Measurements from ENCODE around the gene SKI. TPM values are rescaled to one million over a fixed set of nuclear protein-coding genes. Genes with fewer than 3 reads are reported as not detected.

The SKI gene
- total RNA-seq, 1 donor: 25.3 TPM

GRCh38 chr1:2228694-2229036 is 546 bp downstream of the SKI start:
- DNase-seq (ENCODE audit: low read depth in 2 of 3, low spot score in 2 of 3): no peak

- DNase-seq (ENCODE audit: low read depth in 2 of 3, low spot score in 2 of 3): peak in 2 of 3 donors; percentile 58 to 70
These were observed 1.1 kb downstream of the SKI start for GRCh38 chr1:2229037-2229864.

- no peak for DNase-seq (ENCODE audit: low read depth in 2 of 3, low spot score in 2 of 3)
These were observed 2.0 kb downstream of the SKI start for GRCh38 chr1:2229911-2230731.

- DNase-seq (ENCODE audit: low read depth in 2 of 3, low spot score in 2 of 3): no peak
These were observed 2.8 kb downstream of the SKI start for GRCh38 chr1:2230781-2231531.

GRCh38 chr1:2231532-2232254 is 3.6 kb downstream of the SKI start:
- DNase-seq (ENCODE audit: low read depth in 2 of 3, low spot score in 2 of 3): no peak

- no peak for DNase-seq (ENCODE audit: low read depth in 2 of 3, low spot score in 2 of 3)
These were observed 4.3 kb downstream of the SKI start for GRCh38 chr1:2232255-2232915.

GRCh38 chr1:2232916-2233438 is 4.9 kb downstream of the SKI start:
- no peak for DNase-seq (ENCODE audit: low read depth in 2 of 3, low spot score in 2 of 3)

- no peak for DNase-seq (ENCODE audit: low read depth in 2 of 3, low spot score in 2 of 3)
These were observed 5.3 kb downstream of the SKI start for GRCh38 chr1:2233468-2233867.

- DNase-seq (ENCODE audit: low read depth in 2 of 3, low spot score in 2 of 3): peak in 2 of 3 donors; percentile 68 to 76
These were observed 6.1 kb downstream of the SKI start for GRCh38 chr1:2233997-2234761.

- no peak for DNase-seq (ENCODE audit: low read depth in 2 of 3, low spot score in 2 of 3)
These were observed 6.6 kb downstream of the SKI start for GRCh38 chr1:2234762-2235113.

GRCh38 chr1:2235300-2235998 is 7.3 kb downstream of the SKI start:
- DNase-seq (ENCODE audit: low read depth in 2 of 3, low spot score in 2 of 3): no peak

- DNase-seq (ENCODE audit: low read depth in 2 of 3, low spot score in 2 of 3): no peak
These were observed 8.9 kb downstream of the SKI start for GRCh38 chr1:2236695-2237677.

- no peak for DNase-seq (ENCODE audit: low read depth in 2 of 3, low spot score in 2 of 3)
These were observed 9.7 kb downstream of the SKI start for GRCh38 chr1:2237773-2238172.

GRCh38 chr1:2238361-2239012 is 10.4 kb downstream of the SKI start:
- no peak for DNase-seq (ENCODE audit: low read depth in 2 of 3, low spot score in 2 of 3)

- DNase-seq (ENCODE audit: low read depth in 2 of 3, low spot score in 2 of 3): no peak
These were observed 10.9 kb downstream of the SKI start for GRCh38 chr1:2239013-2239370.

- no peak for DNase-seq (ENCODE audit: low read depth in 2 of 3, low spot score in 2 of 3)
These were observed 11.4 kb downstream of the SKI start for GRCh38 chr1:2239384-2239985.
